GM18907 (cell line): ENCODE data around the gene IFNA21.
"Not testable (repeated sequence)": the region's sequence is repeated elsewhere in the genome, so short reads cannot be mapped to it uniquely, and the experiment has no call there.

ENCODE experiments used
- ATAC-seq: cut with Tn5 transposase; IDR thresholded peaks from one replicate; pipeline ENCODE4 v1.9.1; 2021; ENCODE audit warnings: mild to moderate bottlenecking, moderate library complexity; ENCODE audit not compliant: unreplicated experiment

The IFNA21 gene

GRCh38 chr9:21144603-21145002 lies 21.9 kb downstream of the IFNA21 start:
- ATAC-seq: peak; percentile 66

- ATAC-seq: peak; percentile 63
Observed at GRCh38 chr9:21141427-21141882, 25.0 kb downstream of the IFNA21 start, which contains the start of gene IFNW1. Gene IFNW1 (minus strand): TSS chr9:21141832. CDS start chr9:21141570, 262 bp downstream.

GRCh38 chr9:21137020-21137419 lies 29.4 kb downstream of the IFNA21 start:
- ATAC-seq: no peak

- ATAC-seq: no peak
Observed at GRCh38 chr9:21135736-21136135, 30.7 kb downstream of the IFNA21 start.

GRCh38 chr9:21128186-21128585 lies 38.3 kb downstream of the IFNA21 start:
- not testable (repeated sequence) for ATAC-seq

GRCh38 chr9:21121595-21122251 lies 44.7 kb downstream of the IFNA21 start:
- peak; percentile 99 for ATAC-seq

- peak; percentile 66 for ATAC-seq
Observed at GRCh38 chr9:21121079-21121478, 45.4 kb downstream of the IFNA21 start.

GRCh38 chr9:21119093-21119770 lies 47.2 kb downstream of the IFNA21 start:
- no peak for ATAC-seq
